H1 (cell line): ENCODE data around the gene WDR81.

Source experiments
- CTCF ChIP-seq, 3 experiments: IDR thresholded peaks; 1 replicate in 2 of 3; 2 replicates in 1 of 3; pipeline versions ENCODE4 v1.5.1 to v1.6.1; 2011; ENCODE audit warnings: low read length in 3 of 3, mild to moderate bottlenecking in 3 of 3, inconsistent platforms in 2 of 3, low read depth in 1 of 3, moderate library complexity in 1 of 3; ENCODE audit not compliant: insufficient read depth in 1 of 3; ENCODE audit errors: control extremely low read depth in 1 of 3
- EP300 ChIP-seq, 2 experiments: IDR thresholded peaks; 1 replicate in 1 of 2; 2 replicates in 1 of 2; pipeline ENCODE4 v1.6.1; 2011 to 2012; ENCODE audit warnings: low read depth in 2 of 2, low read length in 2 of 2, mild to moderate bottlenecking in 2 of 2, borderline replicate concordance in 1 of 2, inconsistent platforms in 1 of 2, moderate library complexity in 1 of 2
- MAX ChIP-seq: IDR thresholded peaks from 2 replicates; pipeline ENCODE4 v1.6.1; 2012; ENCODE audit warnings: inconsistent platforms
- POLR2A ChIP-seq, 2 experiments: IDR thresholded peaks; 1 replicate in 1 of 2; 2 replicates in 1 of 2; pipeline ENCODE4 v1.6.1; 2011; ENCODE audit warnings: low read depth in 2 of 2, low read length in 2 of 2, mild to moderate bottlenecking in 2 of 2; ENCODE audit errors: control extremely low read depth in 1 of 2
- RAD21 ChIP-seq, 2 experiments: IDR thresholded peaks in 1 of 2; conservative IDR thresholded peaks in 1 of 2; 2 replicates each; pipeline ENCODE4 v1.6.1; 2011; ENCODE audit warnings: low read depth in 2 of 2, low read length in 2 of 2, improper control_type of control experiment in 1 of 2, inconsistent platforms in 1 of 2, mild to moderate bottlenecking in 1 of 2, moderate library complexity in 1 of 2
- RXRA ChIP-seq: IDR thresholded peaks from 2 replicates; pipeline ENCODE4 v1.6.1; 2011; ENCODE audit warnings: low read depth, mild to moderate bottlenecking, low read length, moderate library complexity; ENCODE audit not compliant: insufficient read depth
- TAF7 ChIP-seq: optimal IDR thresholded peaks from 2 replicates; pipeline ENCODE3; 2011; ENCODE audit warnings: low read depth, mild to moderate bottlenecking, inconsistent platforms, low read length, moderate library complexity, borderline replicate concordance

GRCh38 chr17:1712271-1712670 lies 12.2 kb upstream of the WDR81 start:
- no peak for TF ChIP-seq CTCF (IDR thresholded peaks at IDR 0.05; ENCODE audit: control extremely low read depth in 1 of 3, insufficient read depth in 1 of 3, low read depth in 1 of 3, low read length in 3 of 3)
- TF ChIP-seq TAF7 = no peak
- no peak for TF ChIP-seq RXRA
- TF ChIP-seq MAX = no peak
- TF ChIP-seq POLR2A (IDR thresholded peaks at IDR 0.05; ENCODE audit: control extremely low read depth in 1 of 2, low read depth in 2 of 2, low read length in 2 of 2) = no peak
- no peak for TF ChIP-seq EP300 (IDR thresholded peaks at IDR 0.05; ENCODE audit: borderline replicate concordance in 1 of 2, low read depth in 2 of 2, low read length in 2 of 2)
- no peak for TF ChIP-seq RAD21 (IDR thresholded peaks at IDR 0.05 in 1 of 2, conservative IDR thresholded peaks at IDR 0.05 in 1 of 2; ENCODE audit: low read depth in 2 of 2, low read length in 2 of 2)
